GM21737 (cell line): ENCODE results near the gene ZBTB7C.

Experiments used
- ATAC-seq: cut with Tn5 transposase; IDR thresholded peaks from one replicate; pipeline ENCODE4 v1.9.1; 2021; ENCODE audit warnings: mild to moderate bottlenecking, moderate library complexity; ENCODE audit not compliant: unreplicated experiment

The ZBTB7C gene

DNA sequence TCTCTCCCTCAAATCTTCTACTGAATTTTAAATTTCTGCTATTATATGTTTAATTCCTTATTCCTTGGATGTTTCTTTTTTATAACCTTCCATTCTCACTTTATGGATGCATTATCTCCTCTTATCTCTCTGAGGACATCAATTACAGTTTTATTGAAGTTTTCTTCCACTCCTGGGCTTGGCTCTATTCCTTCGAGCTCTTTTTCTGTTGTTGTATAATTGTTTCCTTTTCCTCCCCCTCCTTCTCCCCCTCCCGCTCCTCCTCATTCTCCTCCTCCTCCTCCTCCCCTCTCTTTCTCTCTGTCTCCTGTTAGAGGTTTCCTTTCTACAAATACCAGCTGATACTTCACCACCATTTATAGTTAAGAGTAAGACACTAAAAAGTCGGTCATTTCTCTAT, 209.8 kb downstream of the ZBTB7C start:
- no peak for ATAC-seq

DNA sequence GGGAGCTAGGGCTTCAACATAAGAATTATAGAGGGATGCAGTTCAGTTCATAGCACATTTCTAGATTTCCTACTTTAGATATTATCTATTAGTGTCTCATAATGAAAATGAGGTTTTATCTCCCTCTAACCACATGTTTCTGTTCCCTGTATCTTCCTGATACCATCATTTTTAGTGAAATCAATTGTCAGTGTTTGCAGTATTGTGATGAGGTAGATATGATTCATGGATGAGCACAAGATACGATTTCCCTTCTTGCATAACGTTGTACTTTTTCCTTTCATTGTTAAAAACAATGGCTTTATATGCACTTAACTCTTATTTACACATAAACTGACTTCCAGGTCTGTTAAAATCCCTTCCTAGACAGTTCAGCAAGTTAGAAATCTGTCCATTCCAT, 211.4 kb downstream of the ZBTB7C start:
- no peak for ATAC-seq

DNA sequence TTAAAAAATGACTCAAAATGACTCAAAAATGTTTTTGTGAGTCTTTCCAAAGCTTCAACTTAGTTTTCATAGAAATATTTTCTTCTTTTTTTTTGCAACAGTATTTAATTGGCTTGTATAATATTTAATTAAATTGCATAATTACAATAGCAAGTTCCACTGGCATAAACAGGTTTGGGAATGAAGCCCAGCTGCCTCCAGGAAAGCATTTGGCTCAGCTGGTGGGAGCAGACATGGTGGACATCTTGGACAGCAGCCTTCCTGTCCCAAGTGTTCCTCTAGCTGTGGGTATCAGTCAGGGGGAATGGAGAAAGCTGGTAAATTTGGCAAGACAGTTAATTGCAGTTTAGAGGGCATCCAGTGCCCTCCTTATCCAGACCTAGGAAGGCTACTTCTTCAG, 213.4 kb downstream of the ZBTB7C start:
- ATAC-seq: no peak

DNA sequence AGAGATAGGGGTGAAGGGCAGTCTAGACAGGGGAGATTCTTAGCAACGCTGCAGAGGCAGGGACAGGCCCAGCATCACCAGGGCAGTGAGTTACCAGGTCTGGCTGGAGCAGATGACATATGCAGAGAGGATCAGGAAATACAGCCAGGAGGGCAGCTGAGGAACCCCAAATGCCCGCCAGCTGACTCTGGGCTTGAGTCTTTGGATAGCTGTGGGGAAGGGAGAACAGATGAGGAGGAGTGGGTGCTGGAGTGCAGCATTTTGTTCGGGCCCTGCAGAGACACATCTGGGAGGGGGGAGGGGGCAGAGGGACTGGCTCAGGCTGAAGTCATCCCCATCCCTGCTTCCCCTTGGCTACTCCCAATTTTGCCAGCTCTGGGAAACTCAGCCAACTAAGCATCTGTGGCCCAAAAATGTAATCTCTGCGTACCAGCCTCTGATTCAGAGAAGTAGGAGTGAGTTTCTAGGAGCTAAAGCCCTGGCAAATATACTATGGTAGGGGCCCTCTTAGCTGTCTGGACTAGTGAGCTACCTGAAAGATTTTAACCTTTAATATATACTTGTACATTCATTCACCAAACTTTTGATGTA, 214.5 kb downstream of the ZBTB7C start:
- no peak for ATAC-seq

DNA sequence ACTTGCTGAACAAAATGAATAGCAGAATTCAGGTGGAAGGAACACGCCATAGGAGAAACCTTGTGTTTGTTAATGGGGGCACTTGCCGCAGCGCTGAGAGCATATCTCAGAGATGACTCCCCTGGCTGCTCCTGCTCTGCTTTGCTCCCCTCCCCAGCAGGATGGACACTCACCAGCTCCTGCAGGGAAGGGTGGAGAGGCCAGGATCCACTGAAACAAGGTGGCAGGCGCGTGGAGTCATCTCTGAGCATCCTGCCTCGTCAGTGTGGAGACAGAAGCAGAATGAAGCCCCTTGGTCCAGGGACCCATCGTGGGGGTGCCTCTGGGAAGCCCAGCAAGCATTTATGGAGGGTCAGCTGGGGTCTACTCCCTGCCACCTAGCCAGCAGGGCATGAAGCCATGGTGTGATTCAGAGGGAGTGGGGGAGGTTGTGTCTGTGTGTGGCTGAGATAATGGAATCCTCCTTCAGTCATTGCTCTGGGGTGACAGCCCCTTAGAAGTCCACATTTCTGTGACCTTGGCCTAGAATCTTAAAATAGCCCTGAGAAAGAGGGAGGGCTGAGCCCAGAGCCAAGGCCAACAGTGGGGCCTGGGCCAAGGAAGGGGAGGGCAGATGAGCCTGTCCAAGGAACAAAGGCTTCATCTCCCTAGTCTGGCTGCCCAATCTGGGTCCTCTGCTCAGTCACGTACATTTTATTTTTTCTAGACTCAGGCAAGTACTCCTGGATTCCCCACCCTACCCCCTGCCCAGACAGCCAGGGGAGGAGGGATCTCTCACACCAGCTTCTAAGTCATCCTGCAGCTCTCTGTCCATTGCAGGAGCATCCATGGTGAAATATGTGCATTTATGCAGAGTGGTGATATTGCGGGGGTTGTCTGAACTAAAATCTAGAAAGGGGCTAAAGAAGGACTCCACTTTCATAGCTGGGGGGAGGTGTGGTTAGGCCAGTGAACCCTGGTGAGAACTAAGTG, 215.4 kb downstream of the ZBTB7C start:
- no peak for ATAC-seq

DNA sequence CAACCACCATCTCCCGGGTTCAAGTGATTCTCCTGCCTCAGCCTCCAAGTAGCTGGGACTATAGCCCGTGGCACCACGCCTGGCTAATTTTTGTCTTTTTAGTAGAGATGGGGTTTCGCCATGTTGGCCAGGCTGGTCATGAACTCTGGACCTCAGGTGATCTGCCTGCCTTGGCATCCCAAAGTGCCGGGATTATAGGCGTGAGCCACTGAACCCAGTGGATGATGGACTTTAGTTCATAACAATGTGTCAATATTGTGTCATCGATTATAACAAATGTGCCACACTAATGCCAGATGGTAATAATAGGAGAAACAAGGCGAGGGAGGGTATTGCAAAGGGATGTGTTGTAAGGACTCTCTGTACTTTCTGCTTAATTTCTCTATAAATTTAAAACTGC, 216.6 kb downstream of the ZBTB7C start:
- ATAC-seq: no peak

DNA sequence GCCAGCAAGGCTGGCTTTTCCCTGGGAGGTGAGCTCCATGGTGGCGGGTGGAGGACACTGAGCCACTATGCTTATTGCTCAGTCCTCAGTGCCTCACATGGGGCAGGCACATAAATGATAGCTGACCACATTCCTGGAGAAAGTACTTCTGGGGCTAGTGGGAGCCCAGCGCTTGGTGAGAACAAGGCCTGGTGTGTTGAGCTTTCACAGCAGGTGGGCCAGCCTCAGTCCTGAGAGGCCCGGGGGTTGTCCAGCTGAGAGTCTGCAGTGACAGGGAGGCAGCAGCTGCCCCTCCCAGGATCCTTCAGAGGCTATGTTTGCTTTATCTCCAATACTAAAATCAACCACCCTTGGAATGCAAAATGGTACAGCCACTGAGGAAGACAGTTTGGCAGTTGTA, 217.7 kb downstream of the ZBTB7C start:
- ATAC-seq: no peak

DNA sequence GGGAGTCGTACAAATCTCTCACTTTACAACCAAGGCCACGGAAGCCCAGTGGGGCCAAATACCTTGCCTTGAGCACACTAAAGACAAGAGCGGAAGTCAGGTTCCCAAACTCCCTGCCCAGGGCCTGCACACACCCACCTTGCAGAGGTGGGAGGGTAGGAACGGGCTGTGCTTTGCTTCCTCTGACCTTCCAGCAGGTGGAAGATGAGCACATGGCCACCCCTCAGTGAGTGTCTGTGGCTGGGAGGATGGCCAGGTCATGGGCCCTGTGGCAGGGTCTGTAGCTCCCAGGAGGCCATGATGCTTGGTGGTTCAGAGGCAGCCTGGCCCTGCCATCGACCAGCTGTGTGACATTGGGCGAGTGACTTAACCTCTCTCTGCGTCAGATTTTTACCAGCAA, 218.2 kb downstream of the ZBTB7C start:
- ATAC-seq: no peak

DNA sequence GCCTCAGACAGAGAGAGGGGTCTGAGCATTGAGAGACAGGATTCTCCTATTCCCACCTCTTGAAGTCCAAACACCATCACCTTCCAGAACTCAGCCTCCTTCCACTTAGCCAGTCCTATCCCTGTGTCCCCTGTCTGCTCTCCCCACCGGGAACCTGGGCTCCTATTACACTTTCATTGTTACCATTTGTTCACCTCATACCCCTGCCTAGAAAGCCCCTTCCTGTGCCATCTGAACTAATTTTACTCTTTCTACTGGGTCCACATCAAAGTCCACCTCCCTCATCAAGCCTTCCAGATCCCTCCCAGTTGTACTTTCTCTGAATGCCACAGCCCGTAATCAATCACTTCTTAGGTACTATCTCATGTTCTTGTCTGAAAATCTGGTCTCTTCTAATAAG, 220.6 kb downstream of the ZBTB7C start:
- ATAC-seq: no peak

DNA sequence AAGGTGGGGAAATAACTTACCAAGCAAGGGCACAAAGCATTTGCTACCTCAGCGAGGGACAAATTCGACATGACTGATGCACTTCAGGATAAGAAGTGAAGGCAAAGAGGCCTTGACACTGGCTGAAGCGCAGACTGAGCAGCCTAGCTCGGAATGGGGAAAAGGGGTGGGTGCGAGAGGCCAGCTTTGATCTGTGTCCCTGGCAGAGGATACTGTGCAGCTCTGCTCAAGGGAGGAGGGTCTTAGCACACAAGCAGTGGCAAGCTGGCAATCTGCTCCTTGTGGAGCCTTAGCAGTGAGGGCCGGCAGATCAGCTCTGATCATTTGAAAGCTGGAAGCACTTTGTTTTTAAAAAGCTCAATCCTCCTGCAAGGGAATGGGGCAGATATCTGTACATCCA, 222.3 kb downstream of the ZBTB7C start:
- no peak for ATAC-seq

DNA sequence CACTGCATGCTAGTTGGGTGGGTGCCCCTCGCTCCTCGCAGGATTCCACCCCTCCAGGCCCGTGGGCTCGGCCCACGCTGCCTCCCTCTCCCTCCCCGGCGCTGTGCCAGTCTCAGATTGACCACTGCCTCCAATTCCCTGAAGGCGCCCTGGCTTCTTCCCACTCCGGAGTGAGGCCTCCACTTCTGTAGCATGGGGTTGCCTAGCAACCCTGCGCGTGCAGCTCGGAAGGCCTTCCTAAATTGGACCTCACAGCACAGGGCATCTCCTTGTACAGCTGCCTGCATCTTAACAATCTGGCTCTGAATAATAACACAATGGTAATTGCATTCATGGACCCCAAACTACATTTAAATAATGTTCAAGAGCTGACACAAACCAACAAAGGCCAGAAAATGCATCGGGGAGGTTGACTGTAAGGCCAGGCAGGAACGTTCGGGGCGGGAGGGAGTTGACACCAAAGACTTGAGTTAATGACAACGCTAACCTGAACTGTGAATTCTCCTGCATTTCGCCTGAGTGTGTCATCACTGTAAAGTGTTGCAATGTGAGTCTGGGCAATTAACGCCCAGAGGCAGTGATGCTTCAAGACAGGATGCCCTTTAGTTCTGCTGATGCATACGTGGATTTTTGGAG, 222.9 kb downstream of the ZBTB7C start:
- no peak for ATAC-seq

DNA sequence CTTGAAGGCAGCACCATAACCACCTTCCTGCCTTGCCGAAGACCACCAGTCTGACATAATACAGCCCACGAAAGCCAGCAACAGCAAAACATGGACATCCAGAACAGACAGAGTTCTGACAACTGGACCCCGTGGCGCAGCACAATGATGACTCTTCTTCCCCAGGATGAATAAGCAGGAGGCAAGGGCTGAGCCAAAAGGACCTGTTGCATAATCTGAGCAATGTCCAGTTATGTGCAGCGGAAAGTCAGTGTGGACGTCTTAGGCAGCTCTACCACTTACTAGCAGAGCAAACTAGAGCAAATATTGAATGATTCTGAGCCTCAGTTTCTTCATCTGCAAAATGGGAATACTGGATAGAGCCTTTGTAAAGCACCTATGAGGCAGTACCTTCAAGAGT, 225.1 kb downstream of the ZBTB7C start:
- no peak for ATAC-seq

DNA sequence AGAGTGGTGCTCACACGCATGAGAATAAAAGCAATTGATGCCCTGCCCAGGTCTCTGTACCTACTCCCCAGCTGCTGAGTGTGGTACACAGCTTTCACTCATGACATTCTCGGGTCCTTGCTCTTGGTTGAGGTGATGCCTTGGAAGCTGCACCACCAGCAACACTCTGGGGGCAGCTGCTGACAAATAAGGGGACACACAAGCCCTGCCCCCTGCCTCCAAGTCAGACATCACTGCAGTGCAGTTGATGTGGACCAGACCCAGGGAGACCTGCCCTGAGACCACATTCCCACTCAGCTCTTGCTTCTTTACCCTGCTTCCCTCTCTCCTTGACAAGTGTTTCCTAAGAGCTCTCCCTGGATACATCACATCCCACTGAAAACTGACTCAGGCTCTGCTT, 225.6 kb downstream of the ZBTB7C start:
- ATAC-seq: no peak

DNA sequence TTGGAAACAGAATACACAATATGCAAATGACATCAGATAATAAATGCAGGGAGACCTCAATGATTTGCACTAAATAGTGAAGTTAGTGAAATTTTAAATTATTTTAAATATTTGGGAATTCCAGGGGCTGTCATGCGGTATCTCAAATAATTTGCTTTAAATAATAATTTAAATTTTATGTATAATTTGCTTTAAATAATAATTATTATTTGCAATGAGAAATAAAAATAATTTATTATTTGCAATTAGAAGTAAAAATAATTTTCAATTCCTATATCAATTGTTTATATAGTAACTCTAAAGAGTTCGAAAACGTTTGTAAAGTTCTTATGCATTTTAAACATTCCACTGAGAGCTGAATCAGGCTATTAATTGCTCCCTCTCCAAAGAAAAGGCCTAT, 226.4 kb downstream of the ZBTB7C start:
- ATAC-seq: no peak

DNA sequence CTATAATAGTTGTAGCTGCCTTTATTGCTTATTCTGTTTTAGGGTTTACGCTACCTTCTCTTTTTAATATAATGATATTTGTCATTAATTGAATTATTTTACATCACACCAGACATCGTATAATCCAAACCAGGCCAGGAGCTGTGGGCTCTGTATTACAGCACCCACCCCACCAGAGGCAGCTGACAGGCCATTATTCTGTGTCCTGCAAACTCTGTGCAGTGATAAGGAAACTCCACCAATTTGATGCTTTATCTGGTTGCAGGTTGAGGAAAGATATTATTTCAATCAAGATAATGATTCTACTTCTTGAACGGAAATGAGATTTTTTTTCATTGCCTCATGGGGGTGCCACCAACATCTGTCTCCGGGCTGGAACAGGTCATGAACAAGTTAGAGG, 227.3 kb downstream of the ZBTB7C start:
- ATAC-seq: no peak

DNA sequence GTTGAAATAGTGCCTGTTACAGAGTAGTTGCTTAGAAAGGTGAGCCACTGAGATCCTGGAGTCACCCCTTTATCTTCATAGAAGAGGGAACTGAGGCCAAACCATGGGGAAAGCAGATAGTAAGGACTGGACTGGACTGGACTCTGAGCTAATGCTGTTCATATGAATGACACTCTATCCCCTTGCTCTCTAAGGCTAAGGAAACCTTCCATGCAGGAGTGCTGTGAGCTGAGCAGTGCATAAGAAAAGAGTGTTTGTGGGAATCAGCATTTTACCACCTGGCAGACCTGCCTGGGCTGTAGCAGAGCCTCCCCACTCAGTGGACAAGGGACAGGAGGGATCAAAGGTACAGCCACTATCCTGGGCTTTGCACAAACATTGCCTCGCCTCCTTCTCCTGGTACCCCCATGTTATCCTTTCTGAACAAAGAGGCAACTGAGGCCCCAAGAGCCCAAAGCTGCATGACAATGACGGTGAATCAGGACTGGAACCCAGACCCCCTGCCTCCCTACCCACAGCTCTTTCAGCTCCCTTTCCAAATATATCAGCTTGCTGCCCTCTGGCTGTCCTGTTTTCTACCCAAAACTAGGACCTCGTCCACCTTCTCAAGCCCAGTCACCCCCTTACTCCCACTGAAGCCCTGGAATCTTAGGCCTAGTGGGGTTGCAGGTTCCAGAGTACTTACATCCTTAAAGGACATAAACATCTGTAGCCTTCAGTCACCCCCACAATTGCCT, 227.9 kb downstream of the ZBTB7C start:
- ATAC-seq: no peak

DNA sequence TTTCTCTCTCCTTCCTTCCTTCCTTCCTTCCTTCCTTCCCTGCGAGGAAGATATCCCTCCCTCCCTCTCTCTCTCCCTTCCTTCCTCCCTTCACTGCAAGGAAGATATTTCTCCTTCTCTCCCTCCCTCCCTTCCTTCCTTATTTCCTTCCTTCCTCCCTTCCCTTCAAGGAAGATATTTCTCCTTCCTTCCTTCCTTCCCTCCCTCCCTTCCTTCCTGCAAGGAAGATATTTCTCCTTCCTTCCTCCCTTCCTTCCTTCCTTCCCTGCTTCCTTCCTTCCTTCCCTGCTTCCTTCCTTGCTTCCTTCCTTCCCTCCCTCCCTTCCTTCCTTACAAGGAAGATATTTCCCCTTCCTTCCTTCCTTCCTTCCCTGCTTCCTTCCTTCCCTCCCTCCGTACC, 229.5 kb downstream of the ZBTB7C start:
- no peak for ATAC-seq

DNA sequence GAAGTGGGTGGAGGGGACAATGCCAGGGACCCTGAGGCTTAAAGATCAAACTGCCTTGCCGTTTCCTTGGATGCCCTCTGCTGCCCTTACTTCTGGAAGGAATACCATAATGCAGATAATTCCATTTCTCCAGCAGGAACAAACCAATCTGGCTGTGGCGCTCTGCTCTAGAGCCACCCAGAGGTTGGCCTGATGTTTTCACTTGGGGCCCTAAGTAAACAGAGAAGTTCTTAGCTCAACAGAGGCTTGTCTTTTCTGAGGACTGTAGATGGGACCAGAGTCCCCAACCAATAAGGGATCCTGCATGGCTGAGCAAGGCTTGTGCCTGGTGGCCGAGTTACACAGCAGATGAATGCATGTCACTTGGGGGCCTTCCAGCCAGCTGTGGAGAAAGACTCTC, 230.2 kb downstream of the ZBTB7C start:
- ATAC-seq: no peak

DNA sequence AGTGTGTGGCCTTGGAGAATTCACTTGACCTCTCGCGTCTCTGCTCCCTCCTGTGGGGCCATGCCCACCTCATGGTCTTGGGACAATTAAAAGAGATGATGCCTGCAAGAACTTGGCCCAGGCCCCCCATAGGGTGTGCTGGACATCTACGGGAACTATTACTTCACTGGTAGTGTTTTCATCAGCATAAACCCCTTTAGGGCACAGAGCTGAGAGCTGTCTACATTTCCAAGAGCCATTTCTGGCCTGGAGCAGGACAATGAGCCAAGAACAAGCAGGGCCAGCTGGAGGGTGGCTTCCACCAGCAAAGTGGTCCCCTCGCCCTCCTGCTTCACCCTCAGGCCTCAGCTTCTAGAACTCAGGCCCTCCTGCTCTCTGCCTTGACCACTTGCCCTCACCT, 232.3 kb downstream of the ZBTB7C start:
- no peak for ATAC-seq

DNA sequence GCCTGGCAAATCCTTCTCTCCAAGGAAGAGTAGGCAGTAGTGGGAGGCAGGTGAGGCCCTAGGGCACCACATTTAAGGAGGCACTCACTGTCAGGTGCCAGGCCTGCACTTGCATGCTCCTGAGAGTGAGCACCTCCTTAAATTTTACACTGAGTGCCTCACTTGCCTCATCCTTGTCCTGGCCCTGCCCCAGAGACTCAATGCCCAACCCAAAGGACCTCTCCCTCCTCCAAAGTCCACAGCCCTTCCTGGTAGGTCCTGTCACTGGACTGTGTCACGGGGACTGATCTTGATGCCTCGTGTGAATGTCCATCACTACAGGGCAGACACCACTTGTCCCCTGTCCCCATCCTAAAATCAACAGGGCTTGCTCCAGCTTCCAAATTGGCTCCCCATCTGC, 235.6 kb downstream of the ZBTB7C start:
- ATAC-seq: no peak

DNA sequence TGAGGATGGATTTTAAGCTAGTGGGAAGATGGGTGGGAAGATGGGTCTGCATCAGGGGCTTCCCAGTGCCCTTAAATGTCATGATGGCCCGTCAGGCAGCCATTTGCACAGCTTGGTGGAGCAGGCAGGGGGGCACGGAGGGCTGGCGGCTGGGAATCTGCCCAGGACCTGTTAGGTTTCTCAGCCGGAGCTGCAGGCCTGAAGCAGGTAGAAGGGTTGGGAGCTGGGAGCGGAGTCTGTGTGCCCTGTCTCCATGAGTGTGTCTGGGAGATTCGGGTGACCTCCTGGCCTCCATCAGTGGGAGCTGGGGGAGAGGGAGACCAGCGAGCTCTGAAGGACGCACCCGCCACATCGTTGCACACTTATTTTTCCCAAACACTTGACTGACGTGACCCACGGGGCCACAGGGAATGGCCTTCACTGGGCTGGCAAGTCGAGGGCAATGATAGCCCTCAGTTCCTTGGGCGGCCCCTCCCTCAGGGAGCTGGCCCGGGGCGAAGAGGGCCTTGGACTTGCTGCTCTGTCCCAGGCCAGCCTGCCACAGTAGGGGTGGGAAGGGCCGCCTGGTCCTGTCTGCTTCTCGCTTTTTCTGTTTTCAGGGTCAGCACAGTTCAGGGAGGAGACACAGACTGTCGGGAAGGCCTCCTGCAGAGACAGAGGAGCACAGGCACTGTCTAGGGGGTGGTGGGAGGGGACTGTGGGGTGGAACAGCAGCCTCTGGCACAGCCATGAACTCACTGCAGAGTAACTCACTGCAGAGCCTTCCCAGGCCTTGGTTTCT, 236.8 kb downstream of the ZBTB7C start:
- no peak for ATAC-seq
